Measurements from ENCODE around the gene DNAJC3.

Gene DNAJC3

GRCh38 chr13:95642999-95643398 lies 33.9 kb upstream of the DNAJC3 start:
- TF ChIP-seq EZH2phosphoT487 (IDR thresholded peaks at IDR 0.05; ENCODE audit: low read depth), result no peak
- no peak for TF ChIP-seq CTCF (IDR thresholded peaks at IDR 0.05; ENCODE audit: low read depth, low read length)
- no peaks in the 10 kb centered on the region for H3K4me1 ChIP-seq (ENCODE audit: low read length)
- no peak overlapping the region for H2AFZ ChIP-seq (ENCODE audit: low read depth, low read length)
- no peaks in the 10 kb centered on the region for H3K79me2 ChIP-seq (ENCODE audit: low read length)
- no peak overlapping the region for H3K4me3 ChIP-seq (ENCODE audit: low read length)
- no peaks in the 10 kb centered on the region for H3K27me3 ChIP-seq (ENCODE audit: low read depth, low read length)
- no peaks in the 10 kb centered on the region for H3K9me3 ChIP-seq (ENCODE audit: insufficient read depth, low read length)
- no peak overlapping the region for H3K27ac ChIP-seq (ENCODE audit: low read length)
- no peaks in the 10 kb centered on the region for H4K20me1 ChIP-seq (ENCODE audit: insufficient read depth, low read length)
- H3K4me2 ChIP-seq (ENCODE audit: low read length), result no peak overlapping the region
- no peak overlapping the region for H3K9ac ChIP-seq (ENCODE audit: low read length)
- no peaks in the 10 kb centered on the region for H3K36me3 ChIP-seq (replicated peaks; ENCODE audit: low read depth, low read length)

GRCh38 chr13:95643571-95643935 lies 33.4 kb upstream of the DNAJC3 start:
- Histone ChIP-seq H2AFZ (ENCODE audit: low read depth, low read length) (no peak overlapping the region), H3K27ac (ENCODE audit: low read length) (no peak overlapping the region), H3K36me3 (replicated peaks; ENCODE audit: low read depth, low read length) (no peaks in the 10 kb centered on the region), H3K4me3 (ENCODE audit: low read length) (no peak overlapping the region), H3K9me3 (ENCODE audit: insufficient read depth, low read length) (no peaks in the 10 kb centered on the region), H3K4me2 (ENCODE audit: low read length) (no peak overlapping the region), H3K9ac (ENCODE audit: low read length) (no peak overlapping the region), H3K4me1 (ENCODE audit: low read length) (no peaks in the 10 kb centered on the region), H3K79me2 (ENCODE audit: low read length) (no peaks in the 10 kb centered on the region), H3K27me3 (ENCODE audit: low read depth, low read length) (no peaks in the 10 kb centered on the region), H4K20me1 (ENCODE audit: insufficient read depth, low read length) (no peaks in the 10 kb centered on the region)
- TF ChIP-seq EZH2phosphoT487 (IDR thresholded peaks at IDR 0.05; ENCODE audit: low read depth) (no peak), CTCF (IDR thresholded peaks at IDR 0.05; ENCODE audit: low read depth, low read length) (no peak)

GRCh38 chr13:95643936-95644598 lies 32.9 kb upstream of the DNAJC3 start:
- Histone ChIP-seq H3K9ac (ENCODE audit: low read length) (no peak overlapping the region), H3K4me3 (ENCODE audit: low read length) (no peak overlapping the region), H3K27ac (ENCODE audit: low read length) (no peak overlapping the region), H3K79me2 (ENCODE audit: low read length) (no peaks in the 10 kb centered on the region), H3K4me2 (ENCODE audit: low read length) (no peak overlapping the region), H2AFZ (ENCODE audit: low read depth, low read length) (no peak overlapping the region), H3K9me3 (ENCODE audit: insufficient read depth, low read length) (no peaks in the 10 kb centered on the region), H3K27me3 (ENCODE audit: low read depth, low read length) (no peaks in the 10 kb centered on the region), H3K36me3 (replicated peaks; ENCODE audit: low read depth, low read length) (no peaks in the 10 kb centered on the region), H4K20me1 (ENCODE audit: insufficient read depth, low read length) (no peaks in the 10 kb centered on the region), H3K4me1 (ENCODE audit: low read length) (no peaks in the 10 kb centered on the region)
- no peak for TF ChIP-seq EZH2phosphoT487 (IDR thresholded peaks at IDR 0.05; ENCODE audit: low read depth)
- TF ChIP-seq CTCF (IDR thresholded peaks at IDR 0.05; ENCODE audit: low read depth, low read length), result no peak

- no peaks in the 10 kb centered on the region for H3K4me1 ChIP-seq (ENCODE audit: low read length)
- H3K9me3 ChIP-seq (ENCODE audit: insufficient read depth, low read length), result no peaks in the 10 kb centered on the region
- H2AFZ ChIP-seq (ENCODE audit: low read depth, low read length), result no peak within 1 kb of the TSS
- H3K9ac ChIP-seq (ENCODE audit: low read length), result no peak within 1 kb of the TSS
- H3K27ac ChIP-seq (ENCODE audit: low read length), result no peak within 1 kb of the TSS
- H4K20me1 ChIP-seq (ENCODE audit: insufficient read depth, low read length), result no peaks in the 10 kb centered on the region
- H3K27me3 ChIP-seq (ENCODE audit: low read depth, low read length), result no peaks in the 10 kb centered on the region
- TF ChIP-seq EZH2phosphoT487 (IDR thresholded peaks at IDR 0.05; ENCODE audit: low read depth), result no peak
- no peak for TF ChIP-seq CTCF (IDR thresholded peaks at IDR 0.05; ENCODE audit: low read depth, low read length)
- no peak within 1 kb of the TSS for H3K4me3 ChIP-seq (ENCODE audit: low read length)
- H3K79me2 ChIP-seq (ENCODE audit: low read length), result no peaks in the 10 kb centered on the region
- no peak within 1 kb of the TSS for H3K4me2 ChIP-seq (ENCODE audit: low read length)
- no peaks in the 10 kb centered on the region for H3K36me3 ChIP-seq (replicated peaks; ENCODE audit: low read depth, low read length)
These were observed 32.3 kb upstream of the DNAJC3 start, which contains the start of gene DZIP1 for GRCh38 chr13:95644601-95645052. DZIP1 (minus strand) TSS chr13:95644706; CDS start chr13:95642029, 2,677 bp downstream.

Data from OCI-LY3 (cell line).